Adrenal gland (tissue), 5 donors: ENCODE measurements around the gene ZBED3.

Experiments
- CTCF ChIP-seq, 6 experiments: fragments of 450-650 bp in 4 of 6; fragments of 200-600 bp in 2 of 6; sonication (generic) in 1 of 6; IDR thresholded peaks; 1 replicate in 5 of 6; 2 replicates in 1 of 6; pipeline versions ENCODE4 v1.5.1 to v1.8.0; 2016 to 2021; ENCODE audit warnings: antibody characterized with exemption in 6 of 6, mild to moderate bottlenecking in 2 of 6, moderate library complexity in 1 of 6
- POLR2A ChIP-seq, 2 donors: fragments of 450-650 bp; IDR thresholded peaks; one replicate each; pipeline ENCODE4 v1.6.1; 2017; ENCODE audit warnings: antibody characterized with exemption in 2 of 2, mild to moderate bottlenecking in 2 of 2, moderate library complexity in 1 of 2
- donor health status: DM: no; HTN: no; CAD: no.

DNA sequence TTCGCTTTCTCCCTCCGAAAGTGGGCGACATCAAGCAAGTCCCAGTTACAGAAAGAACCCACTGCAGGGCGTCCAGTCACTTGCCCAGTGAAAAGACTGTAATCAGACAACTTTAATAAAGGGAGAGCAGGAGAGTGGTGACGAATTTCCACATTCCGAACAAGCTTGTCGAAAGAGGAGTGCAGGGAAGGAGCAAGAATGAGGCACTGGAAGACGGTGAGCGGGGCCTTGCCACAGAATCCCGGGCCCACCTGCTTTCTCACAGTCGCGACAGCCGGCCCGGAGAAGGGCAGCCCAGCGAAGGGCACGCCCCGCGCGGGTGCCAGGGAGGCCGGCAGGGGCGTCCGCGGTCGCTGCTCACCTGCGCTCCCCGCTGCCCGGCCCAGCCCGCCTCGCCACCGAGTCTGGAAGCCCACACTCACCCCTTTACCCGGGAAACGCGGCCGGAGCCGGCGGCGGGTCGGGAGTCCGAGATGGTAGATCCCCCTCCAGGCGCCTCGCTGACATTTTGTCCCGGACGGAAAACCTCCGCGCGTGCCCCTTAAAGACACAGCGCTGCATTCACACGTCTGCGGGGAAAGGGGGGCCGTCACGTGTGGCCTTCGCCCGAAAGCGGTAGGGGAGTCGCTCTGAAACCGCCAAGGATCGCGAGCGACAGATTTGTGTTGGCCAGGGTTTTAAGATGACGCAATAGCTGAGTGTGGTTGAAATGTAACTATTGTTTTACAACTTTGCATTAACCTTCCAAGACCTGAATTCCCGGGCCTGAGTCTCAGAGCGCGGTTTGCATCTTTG lies at the start of gene ZBED3:
- TF ChIP-seq CTCF (IDR thresholded peaks at IDR 0.05) (peak in 3 of 6 experiments; percentile 3 to 23 (median 15)), POLR2A (IDR thresholded peaks at IDR 0.05) (peak in 1 of 2 donors; percentile 58)
